ENCODE measurements around the gene AQP5.

DNA sequence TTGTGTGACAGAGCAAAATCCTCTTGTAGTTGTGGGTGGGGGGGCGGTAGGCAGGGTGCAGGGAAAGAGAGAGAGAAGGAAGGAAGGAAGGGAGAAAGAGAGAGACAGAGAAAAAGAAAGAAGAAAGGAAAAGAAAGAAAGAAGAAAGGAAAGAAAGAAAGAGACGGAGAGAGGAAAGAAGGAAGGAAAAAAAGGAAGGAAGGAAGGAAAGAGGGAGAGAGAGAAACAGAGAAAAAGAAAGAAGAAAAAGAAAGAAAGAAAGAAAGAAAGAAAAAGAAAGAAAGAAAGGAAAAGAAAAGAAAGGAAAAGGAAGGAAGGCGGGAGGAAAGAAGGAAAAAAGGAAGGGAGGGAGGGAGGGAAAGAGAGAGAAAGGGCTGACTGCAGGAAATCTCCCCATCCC, 40.4 kb upstream of the AQP5 start:
- TF ChIP-seq POLR2A (IDR thresholded peaks at IDR 0.05; ENCODE audit: low read length) (no peak), GATA1 (IDR thresholded peaks at IDR 0.05; ENCODE audit: low read depth, low read length) (no peak)
